SK-N-SH (cell line): ENCODE data around the gene LHB. TPM values are rescaled to one million over a fixed set of nuclear protein-coding genes. Genes with fewer than 3 reads are reported as not detected.

Experiments
- CTCF ChIA-PET: fragments of 300-600, 350-600 bp; formaldehyde crosslinking; extraction: SDS; loops from one replicate; lab custom pipeline; 2021; lab: Yijun Ruan, JAX
- POLR2A ChIA-PET: fragments of 350-600 bp; sonication (Branson Sonifier 250); formaldehyde crosslinking; extraction: SDS; loops from one replicate; lab custom pipeline; 2020; ENCODE audit warnings: antibody characterized with exemption, inconsistent platforms; lab: Yijun Ruan, JAX
- DNase-seq: peaks from one replicate; pipeline ENCODE4 v3.0.0; 2012
- H2AFZ ChIP-seq: fragments of 200-600 bp; sonication (generic); 2 replicates; pipeline ENCODE4 v1.8.1; 2016; ENCODE audit warnings: antibody characterized with exemption, mild to moderate bottlenecking, low read depth
- H3F3A ChIP-seq: fragments of 200-600 bp; sonication (generic); replicated peaks from 2 replicates; pipeline ENCODE3; 2016; ENCODE audit warnings: antibody characterized with exemption, mild to moderate bottlenecking; ENCODE audit not compliant: insufficient read depth
- H3K27ac ChIP-seq, 2 experiments: fragments of 200-500 bp in 1 of 2; fragments of 200-600 bp in 1 of 2; sonication (Bioruptor generic) in 1 of 2; sonication (generic), shearing (Covaris generic) in 1 of 2; 2 replicates each; pipeline versions ENCODE4 v1.5.1 to v1.6.1; 2014 to 2016; ENCODE audit warnings: low read depth in 2 of 2, inconsistent platforms in 1 of 2, low read length in 1 of 2, mild to moderate bottlenecking in 1 of 2, mixed read lengths in 1 of 2
- H3K27me3 ChIP-seq: fragments of 200-600 bp; sonication (generic), shearing (Covaris generic); 2 replicates; pipeline ENCODE4 v1.6.1; 2016; ENCODE audit warnings: mixed run types; ENCODE audit not compliant: insufficient read depth
- H3K36me3 ChIP-seq, 2 experiments: fragments of 200-500 bp in 1 of 2; fragments of 200-600 bp in 1 of 2; sonication (Bioruptor generic) in 1 of 2; sonication (generic) in 1 of 2; replicated peaks in 1 of 2; 2 replicates each; pipeline versions ENCODE3 to v1.5.1; 2014 to 2016; ENCODE audit warnings: low read length in 1 of 2, mild to moderate bottlenecking in 1 of 2; ENCODE audit not compliant: insufficient read depth in 2 of 2, control insufficient read depth in 1 of 2
- H3K4me1 ChIP-seq, 2 experiments: fragments of 200-500 bp in 1 of 2; fragments of 200-600 bp in 1 of 2; sonication (Bioruptor generic) in 1 of 2; sonication (generic), shearing (Covaris generic) in 1 of 2; 2 replicates each; pipeline versions ENCODE4 v1.5.1 to v1.6.1; 2014 to 2016; ENCODE audit warnings: low read depth in 1 of 2, low read length in 1 of 2, mixed run types in 1 of 2; ENCODE audit not compliant: insufficient read depth in 2 of 2, control insufficient read depth in 1 of 2
- H3K4me2 ChIP-seq: fragments of 200-600 bp; sonication (generic), shearing (Covaris generic); 2 replicates; pipeline ENCODE4 v1.6.1; 2017; ENCODE audit warnings: mixed run types
- H3K4me3 ChIP-seq, 2 experiments: fragments of 200-500 bp in 1 of 2; fragments of 200-600 bp in 1 of 2; sonication (Bioruptor generic) in 1 of 2; sonication (generic), shearing (Covaris generic) in 1 of 2; 2 replicates each; pipeline versions ENCODE4 v1.5.1 to v1.8.1; 2014 to 2016; ENCODE audit warnings: low read depth in 2 of 2, inconsistent platforms in 1 of 2, low read length in 1 of 2, mild to moderate bottlenecking in 1 of 2, mixed read lengths in 1 of 2, moderate library complexity in 1 of 2
- H3K79me2 ChIP-seq: fragments of 200-600 bp; sonication (generic); 2 replicates; pipeline ENCODE4 v1.8.1; 2017; ENCODE audit warnings: mild to moderate bottlenecking; ENCODE audit not compliant: insufficient read depth
- H3K9ac ChIP-seq: fragments of 200-600 bp; sonication (generic); 2 replicates; pipeline ENCODE4 v1.6.1; 2017; ENCODE audit warnings: mixed run types
- H3K9me2 ChIP-seq: fragments of 200-600 bp; sonication (generic); 2 replicates; pipeline ENCODE4 v1.6.1; 2017; ENCODE audit warnings: mixed run types
- H3K9me3 ChIP-seq: fragments of 200-600 bp; sonication (generic); 2 replicates; pipeline ENCODE4 v1.6.1; 2017; ENCODE audit warnings: mixed run types, mild to moderate bottlenecking, moderate library complexity
- H4K20me1 ChIP-seq: fragments of 200-600 bp; sonication (generic); 2 replicates; pipeline ENCODE4 v1.6.1; 2017; ENCODE audit warnings: mild to moderate bottlenecking, mixed run types; ENCODE audit not compliant: insufficient read depth
- EZH2phosphoT487 ChIP-seq: fragments of 200-600 bp; sonication (generic); IDR thresholded peaks from 2 replicates; pipeline ENCODE4 v1.6.1; 2017; ENCODE audit warnings: low read depth, mixed run types, mild to moderate bottlenecking, antibody characterized with exemption, moderate library complexity, borderline replicate concordance
- GABPA ChIP-seq: IDR thresholded peaks from 2 replicates; pipeline ENCODE4 v1.4.0; 2012; ENCODE audit warnings: low read depth, mild to moderate bottlenecking
- MEF2A ChIP-seq: IDR thresholded peaks from 2 replicates; pipeline ENCODE4 v1.4.0; 2012; ENCODE audit warnings: low read depth, borderline replicate concordance
- MXI1 ChIP-seq: IDR thresholded peaks from 2 replicates; pipeline ENCODE4 v1.6.1; 2012; ENCODE audit warnings: mild to moderate bottlenecking, low read depth, low read length, improper control_type of control experiment
- PBX3 ChIP-seq: IDR thresholded peaks from 2 replicates; pipeline ENCODE4; 2012
- REST ChIP-seq: IDR thresholded peaks from 2 replicates; pipeline ENCODE4 v1.6.1; 2012; ENCODE audit warnings: mild to moderate bottlenecking, low read depth, low read length, moderate library complexity
- SMC3 ChIP-seq: IDR thresholded peaks from 2 replicates; pipeline ENCODE4 v1.6.1; 2012; ENCODE audit warnings: low read depth, low read length, improper control_type of control experiment
- TAF1 ChIP-seq: IDR thresholded peaks from 2 replicates; pipeline ENCODE4 v1.6.1; 2012; ENCODE audit warnings: low read depth, mild to moderate bottlenecking, low read length, moderate library complexity, borderline replicate concordance
- ZBTB33 ChIP-seq: IDR thresholded peaks from 2 replicates; pipeline ENCODE4 v1.4.0; 2012; ENCODE audit warnings: low read depth, borderline replicate concordance
- WGBS: methylation state at CpG from one replicate; pipeline ENCODE4 v1.1.6; 2017; ENCODE audit warnings: low lambda C conversion rate; 5-methylcytosine and 5-hydroxymethylcytosine counted together
- polyA plus RNA-seq, 3 experiments: library from polyadenylated mRNA; depleted of rRNA; stranded (reverse); fragments of >200 nt; gene quantifications; 2 replicates each; pipeline ENCODE4 v1.2.3, GENCODE V29; 2012

The LHB gene
- polyA plus RNA-seq, 1 of the 3 experiments (the other 2 are of a cell fraction), result 0.13 TPM

- Histone ChIP-seq H3K4me3 (no peak overlapping the region), H3K9ac (no peak overlapping the region), H3K36me3 (peaks cover 0 to 2% of the 10 kb centered on the region in 2 experiments), H3K9me2 (no peaks in the 10 kb centered on the region), H3K9me3 (no peaks in the 10 kb centered on the region), H2AFZ (0 out of 2 replicates have a peak overlapping the region, but pooled peaks have one; percentile 41), H3K4me2 (no peak overlapping the region), H3K27me3 (no peaks in the 10 kb centered on the region), H3K79me2 (no peaks in the 10 kb centered on the region), H4K20me1 (no peaks in the 10 kb centered on the region), H3K4me1 (peaks cover 0 to 35% of the 10 kb centered on the region in 2 experiments; a peak in 1 of 4 replicates), H3F3A (peaks cover 17% of the 10 kb centered on the region), H3K27ac (peak overlapping the region in 1 of 2 experiments; percentile 6; a peak in 1 of 4 replicates)
- TF ChIP-seq PBX3, result no peak
- TF ChIP-seq MEF2A, result no peak
- no peak for TF ChIP-seq MXI1
- no peak for TF ChIP-seq TAF1
- TF ChIP-seq SMC3, result no peak
- TF ChIP-seq REST, result no peak
- no peak for TF ChIP-seq ZBTB33
- no peak for TF ChIP-seq EZH2phosphoT487
- no peak for TF ChIP-seq GABPA
- CTCF ChIA-PET, result interaction anchor here (0.6 to 2.4 kb wide), 6 partner anchors 22 to 53 kb away, joined by 3 to 11 read pairs (median 4); partner anchors contain the start of genes GYS1, KCNA7 and RUVBL2
- POLR2A ChIA-PET, result interaction anchor here (1.2 kb wide), 1 partner anchor 12 kb away, joined by 3 read pairs; no protein-coding TSS in a partner anchor
- DNase-seq, result peak; percentile 66
- WGBS, result 48% methylated on average over 16 of the region's 16 CpGs
These were observed 4.3 kb upstream of the LHB start for GRCh38 chr19:49020931-49021895.
